Fibroblast of mammary gland (primary cell): ENCODE data around the gene FOXN1.

Source experiments
- DNase-seq: peaks from one replicate; pipeline ENCODE4 v3.0.0-alpha.2; 2010; ENCODE audit warnings: low read depth
- H3K4me3 ChIP-seq: 2 replicates; pipeline ENCODE4 v1.5.1; 2011; ENCODE audit warnings: low read depth, mild to moderate bottlenecking, low read length, moderate library complexity; ENCODE audit not compliant: control insufficient read depth
- TF ChIP-seq, protein P1 (sequence below): conservative IDR thresholded peaks from 2 replicates; pipeline ENCODE4 v1.5.1; 2011; ENCODE audit warnings: low read depth, low read length, inconsistent platforms; ENCODE audit not compliant: control insufficient read depth, insufficient read depth

Gene FOXN1

GRCh38 chr17:28468781-28469180, 37.4 kb upstream of the FOXN1 start:
- DNase-seq = no peak
- TF ChIP-seq, protein P1, sequence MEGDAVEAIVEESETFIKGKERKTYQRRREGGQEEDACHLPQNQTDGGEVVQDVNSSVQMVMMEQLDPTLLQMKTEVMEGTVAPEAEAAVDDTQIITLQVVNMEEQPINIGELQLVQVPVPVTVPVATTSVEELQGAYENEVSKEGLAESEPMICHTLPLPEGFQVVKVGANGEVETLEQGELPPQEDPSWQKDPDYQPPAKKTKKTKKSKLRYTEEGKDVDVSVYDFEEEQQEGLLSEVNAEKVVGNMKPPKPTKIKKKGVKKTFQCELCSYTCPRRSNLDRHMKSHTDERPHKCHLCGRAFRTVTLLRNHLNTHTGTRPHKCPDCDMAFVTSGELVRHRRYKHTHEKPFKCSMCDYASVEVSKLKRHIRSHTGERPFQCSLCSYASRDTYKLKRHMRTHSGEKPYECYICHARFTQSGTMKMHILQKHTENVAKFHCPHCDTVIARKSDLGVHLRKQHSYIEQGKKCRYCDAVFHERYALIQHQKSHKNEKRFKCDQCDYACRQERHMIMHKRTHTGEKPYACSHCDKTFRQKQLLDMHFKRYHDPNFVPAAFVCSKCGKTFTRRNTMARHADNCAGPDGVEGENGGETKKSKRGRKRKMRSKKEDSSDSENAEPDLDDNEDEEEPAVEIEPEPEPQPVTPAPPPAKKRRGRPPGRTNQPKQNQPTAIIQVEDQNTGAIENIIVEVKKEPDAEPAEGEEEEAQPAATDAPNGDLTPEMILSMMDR = no peak

DNA sequence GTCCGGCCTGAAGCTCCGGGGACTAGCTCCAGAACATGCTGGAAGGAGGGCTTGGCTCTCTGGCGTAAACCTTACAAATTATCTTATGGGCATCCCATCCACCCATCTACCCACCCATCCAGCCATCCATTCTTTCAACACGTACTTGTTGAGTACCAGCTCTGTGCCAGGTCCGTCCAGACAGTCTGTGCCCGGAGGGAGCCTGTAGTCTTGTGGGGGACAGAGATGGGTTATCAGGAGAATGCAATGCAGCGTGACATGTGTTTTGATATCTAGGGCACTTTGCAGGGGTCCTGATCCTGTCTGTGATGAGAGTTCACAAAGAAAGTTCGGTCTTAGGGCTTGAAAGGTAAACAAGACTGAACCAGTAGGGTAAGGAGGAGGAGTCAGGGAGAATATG, 36.8 kb upstream of the FOXN1 start:
- DNase-seq = no peak
- TF ChIP-seq, protein P1 = no peak

More at GRCh38 chr17:28468781-28469180, 37.4 kb upstream of the FOXN1 start:
- no peak overlapping the region for H3K4me3 ChIP-seq

DNA sequence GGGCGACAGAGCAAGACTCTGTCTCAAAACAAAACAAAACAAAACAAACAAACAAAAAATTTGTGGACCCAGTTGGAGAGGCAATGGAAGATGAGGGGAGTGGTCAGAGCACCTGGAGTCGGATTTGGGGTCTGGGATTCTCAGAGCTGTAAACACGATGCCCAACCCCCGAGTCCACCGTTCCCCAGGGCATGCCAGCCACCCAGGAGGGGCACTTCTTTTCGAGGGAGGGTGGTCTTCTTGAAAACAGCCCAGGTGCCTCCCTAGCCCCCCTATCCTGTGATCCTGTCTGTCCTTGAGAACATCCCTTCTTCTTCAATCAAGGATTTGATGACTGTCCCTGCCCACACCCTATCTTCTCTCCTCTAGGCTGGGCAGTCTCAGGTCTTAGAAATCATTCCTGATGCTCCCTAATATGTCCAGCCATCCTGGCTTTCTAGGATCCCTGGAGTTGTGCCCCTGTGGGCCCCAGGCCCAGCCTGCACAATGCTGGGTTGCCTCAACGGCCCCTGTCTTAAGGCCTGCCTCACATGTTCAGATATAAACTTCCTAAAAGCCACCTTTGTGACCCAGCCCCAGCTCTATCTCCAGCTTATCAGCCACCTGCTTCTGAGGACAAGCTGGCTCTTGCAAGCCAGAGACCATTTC, 35.8 kb upstream of the FOXN1 start:
- no peak for DNase-seq
- H3K4me3 ChIP-seq = no peak overlapping the region
- TF ChIP-seq, protein P1 = no peak

More for the DNA sequence above, 36.8 kb upstream of the FOXN1 start:
- H3K4me3 ChIP-seq = no peak overlapping the region

GRCh38 chr17:28470914-28471366, 35.2 kb upstream of the FOXN1 start:
- TF ChIP-seq, protein P1 = no peak
- H3K4me3 ChIP-seq = no peak overlapping the region
- DNase-seq = no peak

DNA sequence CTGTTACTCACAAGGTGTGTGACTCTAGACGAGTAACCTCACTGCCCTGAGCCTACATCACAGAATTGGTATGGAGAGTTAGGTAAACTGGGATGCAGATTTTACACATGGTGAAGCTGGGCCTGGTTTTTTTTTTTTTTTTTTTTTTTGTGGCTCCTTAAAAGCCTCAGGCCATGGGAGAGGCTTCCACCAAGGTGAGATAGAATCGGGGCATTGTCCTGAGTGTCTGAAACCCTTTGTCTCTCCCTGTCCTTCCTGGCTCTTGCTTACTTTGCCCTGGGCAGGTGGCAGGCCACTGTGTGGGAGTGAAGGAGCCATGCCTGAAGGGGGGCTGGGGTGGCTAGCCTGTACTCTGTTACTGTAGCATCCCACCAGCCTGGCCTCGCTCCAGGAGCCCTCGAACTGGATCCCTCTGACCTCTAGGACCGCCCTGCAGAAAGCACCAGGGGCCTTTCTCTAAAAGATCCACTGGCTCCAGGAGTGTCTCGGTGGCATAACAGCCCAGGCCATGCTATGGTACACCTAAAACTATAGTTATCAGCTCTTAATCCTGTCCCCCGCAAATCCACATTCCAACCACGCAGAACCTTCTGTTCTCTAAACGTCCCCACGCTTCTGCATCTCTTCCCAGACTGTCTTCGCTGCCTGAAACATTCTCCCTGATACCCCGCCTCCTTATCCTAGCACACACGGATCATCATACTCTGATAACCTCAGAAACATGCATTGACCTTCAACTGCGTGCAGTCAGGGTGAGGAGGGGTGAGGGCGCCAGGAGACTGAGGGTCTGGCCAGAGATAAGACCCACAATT, 34.4 kb upstream of the FOXN1 start:
- TF ChIP-seq, protein P1 = no peak
- DNase-seq = no peak
- no peak overlapping the region for H3K4me3 ChIP-seq

DNA sequence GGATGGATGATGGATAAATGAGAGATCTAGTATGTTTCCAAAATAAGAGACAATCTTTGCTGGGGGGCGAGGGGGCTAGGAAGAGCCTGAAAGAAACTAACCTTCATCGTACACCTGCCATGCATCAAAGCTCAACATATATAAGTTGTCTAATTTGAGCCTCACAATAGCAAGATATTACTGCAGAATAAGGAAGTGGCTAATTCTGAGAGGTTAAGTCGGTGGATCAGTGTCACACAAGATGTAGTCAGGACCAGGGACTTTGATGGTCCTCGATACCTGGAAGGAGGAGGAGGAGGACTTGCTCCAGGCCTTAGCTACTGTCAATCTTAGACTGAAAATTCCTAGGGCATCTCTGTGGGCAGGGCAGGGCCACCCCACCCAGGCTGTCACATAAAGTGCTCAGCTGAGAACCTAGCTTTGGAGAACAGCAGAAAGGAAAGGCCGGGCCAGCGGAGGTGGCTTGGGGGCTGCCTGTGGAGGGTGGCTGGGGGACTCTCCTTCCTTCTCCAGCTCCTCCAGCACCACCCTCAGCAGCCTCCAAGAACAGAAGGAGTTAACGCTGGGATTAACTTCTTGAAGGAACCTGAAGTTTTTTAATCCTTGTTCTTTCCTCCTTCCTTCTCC, 33.2 kb upstream of the FOXN1 start:
- no peak for DNase-seq
- TF ChIP-seq, protein P1 = no peak

More for the DNA sequence above, 33.2 kb upstream of the FOXN1 start:
- H3K4me3 ChIP-seq = no peak overlapping the region
